ENCODE results near the gene HBE1.
"Not testable (repeated sequence)": the region's sequence is repeated elsewhere in the genome, so short reads cannot be mapped to it uniquely, and the experiment has no call there.

The HBE1 gene

DNA sequence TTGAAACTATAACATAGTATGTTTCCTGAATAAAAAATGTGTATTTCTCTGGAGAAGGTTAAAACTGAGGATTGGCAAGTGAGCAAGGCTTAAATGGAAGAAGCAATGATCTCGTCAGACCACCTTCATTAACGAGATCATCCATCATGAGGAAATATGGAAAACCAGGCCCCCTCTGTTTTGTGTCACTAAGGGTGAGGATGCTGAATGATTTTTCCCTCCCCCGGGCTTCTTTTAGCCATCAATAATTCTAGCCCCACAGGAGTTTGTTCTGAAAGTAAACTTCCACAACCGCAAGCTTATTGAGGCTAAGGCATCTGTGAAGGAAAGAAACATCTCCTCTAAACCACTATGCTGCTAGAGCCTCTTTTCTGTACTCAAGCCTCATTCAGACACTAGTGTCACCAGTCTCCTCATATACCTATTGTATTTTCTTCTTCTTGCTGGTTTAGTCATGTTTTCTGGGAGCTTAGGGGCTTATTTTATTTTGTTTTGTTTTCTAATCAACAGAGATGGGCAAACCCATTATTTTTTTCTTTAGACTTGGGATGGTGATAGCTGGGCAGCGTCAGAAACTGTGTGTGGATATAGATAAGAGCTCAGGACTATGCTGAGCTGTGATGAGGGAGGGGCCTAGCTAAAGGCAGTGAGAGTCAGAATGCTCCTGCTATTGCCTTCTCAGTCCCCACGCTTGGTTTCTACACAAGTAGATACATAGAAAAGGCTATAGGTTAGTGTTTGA lies 5.8 kb upstream of the HBE1 start:
- Histone ChIP-seq H3K9me3 (ENCODE audit: control insufficient read depth, low read length) (no peaks in the 10 kb centered on the region), H3K27me3 (ENCODE audit: control insufficient read depth, insufficient read depth, low read length, poor library complexity, severe bottlenecking) (no peaks in the 10 kb centered on the region), H3K4me1 (ENCODE audit: control insufficient read depth, insufficient read depth, low read length) (no peaks in the 10 kb centered on the region), H3K36me3 (ENCODE audit: control insufficient read depth, insufficient read depth, low read length) (no peaks in the 10 kb centered on the region), H3K27ac (ENCODE audit: insufficient read depth, low read depth, low read length, poor library complexity, severe bottlenecking) (no peak overlapping the region), H3K4me3 (ENCODE audit: insufficient read depth, low read depth, low read length) (no peak overlapping the region)
- WGBS, 2 experiments: 91 to 94% methylated on average over 6 of the region's 6 CpGs

DNA sequence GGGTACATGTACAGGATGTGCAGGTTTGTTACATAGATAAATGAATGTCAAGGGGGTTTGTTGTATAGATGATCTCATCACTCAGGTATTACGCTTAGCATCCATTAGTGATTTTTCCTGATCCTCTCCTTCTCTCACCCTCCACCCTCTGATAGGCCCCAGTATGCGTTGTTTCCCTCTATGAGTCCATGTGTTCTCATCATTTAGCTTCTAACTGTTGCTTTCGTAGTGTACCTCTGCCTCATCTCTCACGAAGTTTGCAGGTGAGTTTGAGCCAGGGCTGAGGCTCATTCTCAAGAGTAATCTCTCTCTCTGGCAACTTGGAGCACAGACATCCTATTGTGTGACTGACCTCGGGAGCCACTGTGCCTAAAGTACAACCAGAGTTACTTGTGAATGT lies 4.7 kb upstream of the HBE1 start:
- peak overlapping the region; percentile 2 for H3K27ac ChIP-seq (ENCODE audit: insufficient read depth, low read depth, low read length, poor library complexity, severe bottlenecking)
- no peaks in the 10 kb centered on the region for H3K4me1 ChIP-seq (ENCODE audit: control insufficient read depth, insufficient read depth, low read length)
- WGBS, 2 experiments: 82 to 86% methylated on average over 5 of the region's 5 CpGs
- H3K9me3 ChIP-seq (ENCODE audit: control insufficient read depth, low read length): no peaks in the 10 kb centered on the region
- H3K36me3 ChIP-seq (ENCODE audit: control insufficient read depth, insufficient read depth, low read length): no peaks in the 10 kb centered on the region
- H3K27me3 ChIP-seq (ENCODE audit: control insufficient read depth, insufficient read depth, low read length, poor library complexity, severe bottlenecking): no peaks in the 10 kb centered on the region
- no peak overlapping the region for H3K4me3 ChIP-seq (ENCODE audit: insufficient read depth, low read depth, low read length)

DNA sequence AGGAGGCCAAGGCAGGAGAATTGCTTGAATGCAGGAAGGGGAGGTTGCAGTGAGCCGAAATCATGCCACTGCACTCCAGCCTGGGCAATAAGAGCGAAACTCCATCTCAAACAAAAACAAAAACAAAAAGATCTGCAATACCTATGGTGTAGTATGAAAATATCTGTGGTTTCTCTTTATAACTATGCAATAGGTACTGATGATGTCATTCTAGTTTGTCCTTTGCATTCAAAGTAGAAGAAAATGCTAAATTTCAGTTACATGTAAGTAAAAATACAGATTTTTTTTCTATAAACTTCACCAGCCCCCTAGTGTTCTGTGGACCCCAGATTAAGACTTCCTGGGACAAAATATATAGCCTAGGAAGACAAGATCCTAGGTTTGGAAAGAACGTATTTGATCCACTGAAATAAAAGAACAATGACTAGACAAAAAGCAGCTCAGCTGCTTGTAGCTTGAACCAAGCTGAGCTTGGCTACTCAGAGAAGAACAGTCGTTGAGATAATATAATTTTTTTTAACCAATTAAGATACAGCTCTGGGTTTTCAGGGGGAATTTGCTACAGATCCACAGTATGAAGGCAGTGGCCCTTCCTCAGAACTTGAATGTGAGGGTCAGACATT lies 2.8 kb upstream of the HBE1 start:
- Histone ChIP-seq H3K27me3 (ENCODE audit: control insufficient read depth, insufficient read depth, low read length, poor library complexity, severe bottlenecking) (no peaks in the 10 kb centered on the region), H3K27ac (ENCODE audit: insufficient read depth, low read depth, low read length, poor library complexity, severe bottlenecking) (no peak overlapping the region), H3K4me3 (ENCODE audit: insufficient read depth, low read depth, low read length) (no peak overlapping the region), H3K4me1 (ENCODE audit: control insufficient read depth, insufficient read depth, low read length) (no peaks in the 10 kb centered on the region), H3K36me3 (ENCODE audit: control insufficient read depth, insufficient read depth, low read length) (no peaks in the 10 kb centered on the region), H3K9me3 (ENCODE audit: control insufficient read depth, low read length) (no peaks in the 10 kb centered on the region)
- 94 to 97% methylated on average over 2 to 3 of the region's 4 CpGs for WGBS, 2 experiments

DNA sequence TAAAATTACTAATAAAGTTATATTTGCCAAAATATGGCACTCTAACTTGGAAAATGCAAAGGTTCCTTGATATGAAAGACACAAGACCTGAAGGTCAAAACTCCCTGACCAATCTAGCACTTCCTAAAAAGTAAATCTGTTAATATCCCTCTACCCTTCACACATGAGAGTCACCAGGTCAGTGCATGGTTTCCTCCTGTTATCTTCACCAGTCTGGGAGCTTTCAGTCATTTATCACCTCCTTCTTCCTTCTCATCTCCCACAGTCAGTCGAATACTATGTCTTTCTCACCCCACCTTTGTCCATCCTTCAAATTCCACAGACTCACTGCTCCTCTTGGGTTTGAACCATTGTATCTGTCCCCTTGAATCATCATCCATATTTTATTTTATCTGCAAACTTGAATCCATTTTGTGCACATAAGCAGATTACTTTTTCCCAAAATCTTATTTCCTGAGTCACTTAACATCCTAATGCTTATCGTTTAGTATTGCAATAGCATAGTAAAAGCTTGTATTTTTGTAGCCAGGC lies 2.6 kb downstream of the HBE1 start:
- H3K27ac ChIP-seq (ENCODE audit: insufficient read depth, low read depth, low read length, poor library complexity, severe bottlenecking): no peak overlapping the region
- H3K36me3 ChIP-seq (ENCODE audit: control insufficient read depth, insufficient read depth, low read length): no peaks in the 10 kb centered on the region
- H3K27me3 ChIP-seq (ENCODE audit: control insufficient read depth, insufficient read depth, low read length, poor library complexity, severe bottlenecking): no peaks in the 10 kb centered on the region
- no peak overlapping the region for H3K4me3 ChIP-seq (ENCODE audit: insufficient read depth, low read depth, low read length)
- no peaks in the 10 kb centered on the region for H3K4me1 ChIP-seq (ENCODE audit: control insufficient read depth, insufficient read depth, low read length)
- 94 to 98% methylated on average over 2 of the region's 2 CpGs for WGBS, 2 experiments
- no peaks in the 10 kb centered on the region for H3K9me3 ChIP-seq (ENCODE audit: control insufficient read depth, low read length)

DNA sequence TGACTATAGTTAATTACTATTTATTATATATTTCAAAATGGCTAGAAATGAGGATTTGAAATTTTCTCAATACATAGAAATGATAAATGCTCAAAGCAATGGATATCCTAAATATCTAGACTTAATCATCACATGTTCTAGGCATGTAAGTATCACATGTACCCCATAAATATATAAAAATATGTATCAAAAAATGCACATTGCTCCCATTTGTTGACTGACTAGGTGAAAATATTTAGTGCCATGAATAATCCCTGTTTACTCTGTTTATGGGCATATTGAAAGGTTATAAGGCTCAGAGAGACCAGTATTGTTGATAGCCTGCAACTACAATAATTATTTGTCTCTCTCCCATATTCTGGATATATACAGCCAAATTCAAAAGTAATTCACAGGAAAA lies 3.1 kb downstream of the HBE1 start:
- no peaks in the 10 kb centered on the region for H3K36me3 ChIP-seq (ENCODE audit: control insufficient read depth, insufficient read depth, low read length)

DNA sequence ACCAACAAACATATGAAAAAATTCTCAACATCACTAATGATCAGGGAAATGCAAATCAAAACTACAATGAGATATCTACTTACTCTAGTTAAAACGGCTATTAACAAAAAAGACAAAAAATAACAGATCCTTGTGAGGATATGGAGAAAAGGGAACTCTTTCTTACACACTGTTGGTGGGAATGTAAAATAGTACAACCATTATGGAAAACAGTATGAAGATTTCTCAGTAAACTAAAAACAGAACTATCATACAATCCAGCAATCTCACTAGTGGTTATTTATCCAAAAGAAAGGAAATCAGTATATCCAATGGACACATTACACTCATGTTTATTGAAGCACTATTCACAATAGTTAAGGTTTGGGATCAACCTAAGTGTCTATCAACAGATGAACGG lies 3.9 kb downstream of the HBE1 start:
- Histone ChIP-seq H3K9me3 (ENCODE audit: control insufficient read depth, low read length) (no peaks in the 10 kb centered on the region), H3K27me3 (ENCODE audit: control insufficient read depth, insufficient read depth, low read length, poor library complexity, severe bottlenecking) (no peaks in the 10 kb centered on the region), H3K4me1 (ENCODE audit: control insufficient read depth, insufficient read depth, low read length) (no peaks in the 10 kb centered on the region), H3K27ac (ENCODE audit: insufficient read depth, low read depth, low read length, poor library complexity, severe bottlenecking) (no peak overlapping the region), H3K4me3 (ENCODE audit: insufficient read depth, low read depth, low read length) (no peak overlapping the region), H3K36me3 (ENCODE audit: control insufficient read depth, insufficient read depth, low read length) (no peaks in the 10 kb centered on the region)
- WGBS, 2 experiments: 91 to 100% methylated on average over 1 of the region's 2 CpGs

More for the DNA sequence above, 3.1 kb downstream of the HBE1 start:
- H3K4me1 ChIP-seq (ENCODE audit: control insufficient read depth, insufficient read depth, low read length): no peaks in the 10 kb centered on the region
- no peak overlapping the region for H3K27ac ChIP-seq (ENCODE audit: insufficient read depth, low read depth, low read length, poor library complexity, severe bottlenecking)
- H3K27me3 ChIP-seq (ENCODE audit: control insufficient read depth, insufficient read depth, low read length, poor library complexity, severe bottlenecking): no peaks in the 10 kb centered on the region
- no peaks in the 10 kb centered on the region for H3K9me3 ChIP-seq (ENCODE audit: control insufficient read depth, low read length)
- H3K4me3 ChIP-seq (ENCODE audit: insufficient read depth, low read depth, low read length): no peak overlapping the region

DNA sequence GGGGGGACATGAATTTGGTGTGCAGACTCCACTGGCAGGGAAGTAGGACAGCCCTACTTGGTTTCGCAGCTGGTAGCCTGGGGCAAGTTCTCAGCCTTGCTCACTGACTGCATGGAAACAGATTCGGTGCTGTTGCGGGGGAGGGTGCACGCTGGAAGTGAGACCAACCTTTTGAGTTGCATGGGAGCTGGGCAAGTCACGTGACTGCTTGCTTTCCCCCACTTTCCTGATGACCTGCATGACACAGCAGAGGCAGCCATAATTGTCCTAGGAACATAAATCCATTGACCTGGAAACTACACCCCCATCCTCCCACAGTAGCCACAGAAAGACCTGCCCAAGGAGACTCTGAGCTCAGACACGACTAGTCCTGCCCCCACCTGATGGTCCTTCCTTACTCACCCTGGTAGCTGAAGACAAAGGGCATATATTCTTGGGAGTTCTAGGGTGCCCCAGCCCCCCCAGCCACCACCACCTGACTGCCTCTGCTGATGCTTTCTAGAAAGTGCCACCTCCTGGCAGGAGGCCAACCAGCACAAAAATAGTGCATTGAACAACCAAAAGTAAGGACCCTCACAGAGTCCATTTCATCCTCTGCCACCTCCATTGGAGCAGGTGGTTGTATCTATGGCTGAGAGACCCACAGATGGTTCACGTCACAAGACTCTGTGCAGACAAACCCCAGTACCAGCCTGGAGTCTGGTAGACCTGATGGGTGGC lies 11.0 kb downstream of the HBE1 start:
- H3K27ac ChIP-seq (ENCODE audit: insufficient read depth, low read depth, low read length, poor library complexity, severe bottlenecking): no peak overlapping the region
- no peak overlapping the region for H3K4me3 ChIP-seq (ENCODE audit: insufficient read depth, low read depth, low read length)
- 76 to 78% methylated on average over 7 of the region's 7 CpGs for WGBS, 2 experiments
- no peaks in the 10 kb centered on the region for H3K9me3 ChIP-seq (ENCODE audit: control insufficient read depth, low read length)
- no peaks in the 10 kb centered on the region for H3K4me1 ChIP-seq (ENCODE audit: control insufficient read depth, insufficient read depth, low read length)
- H3K27me3 ChIP-seq (ENCODE audit: control insufficient read depth, insufficient read depth, low read length, poor library complexity, severe bottlenecking): no peaks in the 10 kb centered on the region
- no peaks in the 10 kb centered on the region for H3K36me3 ChIP-seq (ENCODE audit: control insufficient read depth, insufficient read depth, low read length)

DNA sequence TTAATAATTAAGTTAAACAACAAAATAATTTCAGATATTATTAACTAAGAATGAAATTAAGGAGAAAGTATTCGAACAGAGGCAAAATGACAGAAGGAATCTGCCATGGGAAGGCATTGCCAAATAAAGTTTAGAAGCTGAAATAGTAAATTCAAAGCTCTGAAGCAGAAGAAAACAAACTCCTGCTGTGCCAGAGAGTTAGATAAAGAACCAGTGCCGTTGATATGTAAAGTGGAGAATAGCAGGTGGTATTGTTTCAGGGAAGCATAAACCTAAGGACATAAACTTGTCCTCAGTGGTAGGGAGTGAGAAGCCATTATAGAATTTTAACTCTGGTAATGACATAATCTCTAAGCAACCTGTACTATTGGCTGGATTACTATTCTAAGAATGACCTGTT lies 12.4 kb downstream of the HBE1 start:
- Histone ChIP-seq H3K9me3 (ENCODE audit: control insufficient read depth, low read length) (no peaks in the 10 kb centered on the region), H3K27ac (ENCODE audit: insufficient read depth, low read depth, low read length, poor library complexity, severe bottlenecking) (no peak overlapping the region), H3K36me3 (ENCODE audit: control insufficient read depth, insufficient read depth, low read length) (no peaks in the 10 kb centered on the region), H3K4me1 (ENCODE audit: control insufficient read depth, insufficient read depth, low read length) (no peaks in the 10 kb centered on the region), H3K4me3 (ENCODE audit: insufficient read depth, low read depth, low read length) (no peak overlapping the region), H3K27me3 (ENCODE audit: control insufficient read depth, insufficient read depth, low read length, poor library complexity, severe bottlenecking) (no peaks in the 10 kb centered on the region)
- WGBS, 2 experiments: 11 to 14% methylated on average over 2 of the region's 2 CpGs

DNA sequence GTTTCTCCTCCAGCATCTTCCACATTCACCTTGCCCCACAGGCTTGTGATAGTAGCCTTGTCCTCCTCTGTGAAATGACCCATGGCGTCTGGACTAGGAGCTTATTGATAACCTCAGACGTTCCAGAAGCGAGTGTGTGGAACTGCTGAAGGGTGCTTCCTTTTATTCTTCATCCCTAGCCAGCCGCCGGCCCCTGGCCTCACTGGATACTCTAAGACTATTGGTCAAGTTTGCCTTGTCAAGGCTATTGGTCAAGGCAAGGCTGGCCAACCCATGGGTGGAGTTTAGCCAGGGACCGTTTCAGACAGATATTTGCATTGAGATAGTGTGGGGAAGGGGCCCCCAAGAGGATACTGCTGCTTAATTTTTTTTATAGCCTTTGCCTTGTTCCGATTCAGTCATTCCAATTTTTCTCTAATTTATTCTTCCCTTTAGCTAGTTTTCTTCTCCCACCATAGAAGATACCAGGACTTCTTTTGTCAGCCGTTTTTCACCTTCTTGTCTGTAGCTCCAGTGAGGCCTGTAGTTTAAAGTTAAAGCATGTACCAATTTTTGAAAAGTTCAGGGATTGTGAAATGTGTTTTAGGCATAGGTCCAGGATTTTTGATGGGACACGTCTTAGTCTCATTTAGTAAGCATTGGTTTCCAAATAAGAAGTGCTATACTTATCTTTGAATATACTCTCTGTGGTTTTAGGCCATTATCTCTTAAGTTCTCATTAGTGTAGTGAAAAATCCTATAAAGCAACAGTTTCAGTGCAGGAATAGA lies 14.9 kb downstream of the HBE1 start, which contains the start of gene HBG2:
HBG2 (minus strand) TSS at position 136 of the 768 bp plus-strand sequence; CDS start at position 83, 53 bp downstream.
- not testable (repeated sequence) for H3K27ac ChIP-seq (ENCODE audit: insufficient read depth, low read depth, low read length, poor library complexity, severe bottlenecking); H3K9me3 ChIP-seq (ENCODE audit: control insufficient read depth, low read length); H3K36me3 ChIP-seq (ENCODE audit: control insufficient read depth, insufficient read depth, low read length); H3K4me1 ChIP-seq (ENCODE audit: control insufficient read depth, insufficient read depth, low read length); H3K27me3 ChIP-seq (ENCODE audit: control insufficient read depth, insufficient read depth, low read length, poor library complexity, severe bottlenecking); H3K4me3 ChIP-seq (ENCODE audit: insufficient read depth, low read depth, low read length)
- 94% methylated on average over 2 to 3 of the region's 9 CpGs for WGBS, 2 experiments

All from ectodermal cell (in vitro differentiated cells).